ENCODE results near the gene KLF5. TPM values are rescaled to one million over a fixed set of nuclear protein-coding genes. Genes with fewer than 3 reads are reported as not detected.

Gene KLF5
- 13.9 TPM for total RNA-seq

GRCh38 chr13:73058736-73059459 is at the start of gene KLF5:
Gene KLF5, plus strand, starts transcription at chr13:73059005. Its CDS starts 323 bp downstream, at chr13:73059328.

Small RNA genes within 50 kb of the gene (small RNA-seq; reads per million reads assigned to genes)
- gene RNU6-66P (ENCODE audit: low replicate concordance): not detected
